Gastrocnemius medialis (tissue), 4 donors: ENCODE results near the gene PPP1R14C. TPM values are rescaled to one million over a fixed set of nuclear protein-coding genes. Genes with fewer than 3 reads are reported as not detected.

Experiments
- ATAC-seq, 2 donors: fragments of 150-250 bp; one replicate each; pipeline ENCODE4 v1.9.1; 2016
- DNase-seq, 2 donors: peaks; one replicate each; pipeline ENCODE4 v3.0.0-alpha.2; 2019
- H3K27ac ChIP-seq, 4 donors: fragments of 200-600 bp; sonication (generic); 1 replicate in 1 of 4; 2 replicates in 3 of 4; pipeline ENCODE4 v1.5.1; 2016 to 2018; ENCODE audit warnings: mild to moderate bottlenecking in 2 of 4, moderate library complexity in 1 of 4
- H3K27me3 ChIP-seq, 3 donors: fragments of 200-600 bp; sonication (generic) in 2 of 3; 1 replicate in 1 of 3; 2 replicates in 2 of 3; pipeline versions ENCODE4 v1.5.1 to v1.6.0; 2016 to 2019; ENCODE audit warnings: mild to moderate bottlenecking in 1 of 3, moderate library complexity in 1 of 3
- H3K36me3 ChIP-seq, 2 donors: fragments of 200-600 bp; sonication (generic) in 1 of 2; one replicate each; pipeline ENCODE4 v1.5.1; 2017 to 2018
- H3K4me1 ChIP-seq, 2 donors: fragments of 200-600 bp; sonication (generic) in 1 of 2; one replicate each; pipeline ENCODE4 v1.5.1; 2016 to 2017; ENCODE audit warnings: mild to moderate bottlenecking in 2 of 2
- H3K4me3 ChIP-seq, 4 donors: fragments of 200-600 bp; sonication (generic) in 3 of 4; 1 replicate in 1 of 4; 2 replicates in 3 of 4; pipeline ENCODE4 v1.5.1; 2016 to 2019; ENCODE audit warnings: mild to moderate bottlenecking in 2 of 4
- H3K9me3 ChIP-seq, 3 donors: fragments of 200-600 bp; sonication (generic) in 2 of 3; 1 replicate in 1 of 3; 2 replicates in 2 of 3; pipeline ENCODE4 v1.5.1; 2016 to 2019
- POLR2A ChIP-seq, 2 donors: fragments of 450-650 bp; IDR thresholded peaks; one replicate each; pipeline ENCODE4 v1.6.1; 2017; ENCODE audit warnings: antibody characterized with exemption in 2 of 2, mild to moderate bottlenecking in 2 of 2, moderate library complexity in 2 of 2
- in situ Hi-C, 4 donors: fragments of 200-750 bp; cut with MboI; loops; one replicate each; pipeline versions ENCODE4 v1.15.0 to v1.8.0; 2017; ENCODE audit warnings: low sequenced_read_pairs in 4 of 4
- intact Hi-C: fragments of 100-400 bp; cut with DNase I; formaldehyde crosslinking; loops from one replicate; pipeline ENCODE4 v1.15.1; 2023; ENCODE audit warnings: low total_unique reads
- total RNA-seq, 4 donors: library from RNA; depleted of rRNA; stranded (reverse); fragments of >200 nt; gene quantifications; one replicate each; pipeline versions ENCODE4 v1.1.0 to v1.2.3, GENCODE V29; 2016
- TF ChIP-seq, protein P1 (sequence below), 5 experiments: fragments of 450-650 bp in 3 of 5; fragments of 200-600 bp in 2 of 5; sonication (generic) in 2 of 5; IDR thresholded peaks in 4 of 5; conservative IDR thresholded peaks in 1 of 5; 1 replicate in 4 of 5; 2 replicates in 1 of 5; pipeline ENCODE4 v1.5.1; 2016 to 2019; ENCODE audit warnings: antibody characterized with exemption in 5 of 5, mild to moderate bottlenecking in 3 of 5, moderate library complexity in 3 of 5

PPP1R14C gene
- total RNA-seq, 4 donors from 2014 or later = 14.9 to 37.0 (median 21.7) TPM

DNA sequence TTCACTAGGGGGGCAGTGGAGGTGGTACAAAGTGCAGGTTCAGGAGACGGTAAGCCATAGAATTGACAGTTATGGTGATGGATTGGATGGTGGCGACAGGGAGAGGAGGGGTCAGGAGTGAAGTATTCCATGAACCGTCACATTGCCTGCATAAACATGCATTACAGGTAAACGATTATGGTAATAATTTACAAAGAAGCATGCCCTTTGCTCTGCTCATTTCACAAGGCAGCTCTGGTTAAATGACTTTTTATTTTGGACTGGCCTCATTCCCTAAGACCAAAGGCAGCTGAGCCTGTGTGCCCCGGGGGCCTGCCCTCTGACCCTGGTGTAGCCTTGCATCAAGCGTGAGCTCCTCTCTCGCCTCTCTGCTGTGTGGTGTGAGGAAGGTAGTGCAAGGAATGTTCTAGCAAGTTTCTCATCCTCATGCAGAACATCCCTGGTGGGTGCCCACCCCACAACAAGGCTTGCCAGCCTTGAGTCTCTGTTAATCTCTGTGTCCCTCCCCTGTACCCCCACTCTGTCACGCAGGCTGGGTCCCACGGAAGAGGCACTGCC lies 59.0 kb downstream of the PPP1R14C start:
- DNase-seq (no peak), ATAC-seq (no peak)
- Histone ChIP-seq H3K27ac (no peak overlapping the region), H3K36me3 (no peaks in the 10 kb centered on the region), H3K27me3 (no peaks in the 10 kb centered on the region), H3K9me3 (no peaks in the 10 kb centered on the region), H3K4me3 (no peak overlapping the region), H3K4me1 (peaks cover 11 to 35% of the 10 kb centered on the region in 2 donors)
- intact Hi-C loops (no loop called here), in situ Hi-C loops (no loop called here)
- TF ChIP-seq, protein P1, sequence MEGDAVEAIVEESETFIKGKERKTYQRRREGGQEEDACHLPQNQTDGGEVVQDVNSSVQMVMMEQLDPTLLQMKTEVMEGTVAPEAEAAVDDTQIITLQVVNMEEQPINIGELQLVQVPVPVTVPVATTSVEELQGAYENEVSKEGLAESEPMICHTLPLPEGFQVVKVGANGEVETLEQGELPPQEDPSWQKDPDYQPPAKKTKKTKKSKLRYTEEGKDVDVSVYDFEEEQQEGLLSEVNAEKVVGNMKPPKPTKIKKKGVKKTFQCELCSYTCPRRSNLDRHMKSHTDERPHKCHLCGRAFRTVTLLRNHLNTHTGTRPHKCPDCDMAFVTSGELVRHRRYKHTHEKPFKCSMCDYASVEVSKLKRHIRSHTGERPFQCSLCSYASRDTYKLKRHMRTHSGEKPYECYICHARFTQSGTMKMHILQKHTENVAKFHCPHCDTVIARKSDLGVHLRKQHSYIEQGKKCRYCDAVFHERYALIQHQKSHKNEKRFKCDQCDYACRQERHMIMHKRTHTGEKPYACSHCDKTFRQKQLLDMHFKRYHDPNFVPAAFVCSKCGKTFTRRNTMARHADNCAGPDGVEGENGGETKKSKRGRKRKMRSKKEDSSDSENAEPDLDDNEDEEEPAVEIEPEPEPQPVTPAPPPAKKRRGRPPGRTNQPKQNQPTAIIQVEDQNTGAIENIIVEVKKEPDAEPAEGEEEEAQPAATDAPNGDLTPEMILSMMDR (IDR thresholded peaks at IDR 0.05 in 4 of 5, conservative IDR thresholded peaks at IDR 0.05 in 1 of 5) = no peak
- no peak for TF ChIP-seq POLR2A (IDR thresholded peaks at IDR 0.05)

DNA sequence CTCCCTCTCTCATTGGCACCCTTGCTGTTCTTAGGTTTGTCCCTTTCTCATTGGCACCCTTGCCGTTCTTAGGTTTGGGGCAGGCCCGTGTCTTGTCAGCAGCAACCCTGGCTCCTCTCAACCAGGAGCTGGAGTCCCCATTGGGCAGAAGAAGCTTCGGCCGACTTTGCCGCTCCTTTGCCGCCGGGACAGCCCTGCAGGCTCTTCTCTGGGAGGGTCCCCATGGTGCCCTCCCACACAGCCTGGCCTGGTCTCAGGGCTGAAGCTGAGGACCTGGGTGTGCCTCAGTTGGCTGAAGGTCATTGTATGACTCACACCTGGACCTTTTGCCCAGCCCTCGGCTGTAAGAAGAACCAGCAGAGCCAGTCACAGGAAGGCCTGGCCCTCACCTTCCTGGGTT lies 59.6 kb downstream of the PPP1R14C start:
- intact Hi-C loops (no loop called here), in situ Hi-C loops (no loop called here)
- no peaks in the 10 kb centered on the region for H3K27me3 ChIP-seq
- ATAC-seq = no peak
- H3K36me3 ChIP-seq = no peaks in the 10 kb centered on the region
- no peak for DNase-seq
- TF ChIP-seq, protein P1 (IDR thresholded peaks at IDR 0.05 in 4 of 5, conservative IDR thresholded peaks at IDR 0.05 in 1 of 5) = no peak
- no peak for TF ChIP-seq POLR2A (IDR thresholded peaks at IDR 0.05)
- H3K9me3 ChIP-seq = no peaks in the 10 kb centered on the region
- H3K4me1 ChIP-seq = peaks cover 6 to 30% of the 10 kb centered on the region in 2 donors
- no peak overlapping the region for H3K4me3 ChIP-seq
- no peak overlapping the region for H3K27ac ChIP-seq

DNA sequence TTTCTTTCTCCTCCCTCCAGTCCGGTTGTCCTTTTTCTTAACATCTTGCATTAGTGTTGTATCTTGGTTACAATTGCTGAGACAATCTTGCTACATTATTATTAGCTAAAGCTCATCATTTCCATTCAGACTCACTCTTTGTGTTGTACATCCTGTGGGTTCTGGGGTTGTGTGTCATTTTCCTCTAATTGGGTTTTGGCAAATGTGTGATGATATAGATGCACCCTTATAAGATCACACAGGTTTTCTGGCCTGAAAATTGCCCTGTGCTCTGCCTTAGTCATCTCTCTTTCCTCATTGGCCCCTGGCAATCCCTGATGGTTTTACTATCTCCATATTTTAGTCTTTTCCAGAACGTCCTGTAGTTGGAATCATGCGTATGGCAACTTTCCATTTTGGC lies 60.1 kb downstream of the PPP1R14C start:
- ATAC-seq (no peak), DNase-seq (no peak)
- peaks cover 5 to 30% of the 10 kb centered on the region in 2 donors for H3K4me1 ChIP-seq
- in situ Hi-C loops (no loop called here), intact Hi-C loops (no loop called here)
- TF ChIP-seq, protein P1 (IDR thresholded peaks at IDR 0.05 in 4 of 5, conservative IDR thresholded peaks at IDR 0.05 in 1 of 5) = no peak
- TF ChIP-seq POLR2A (IDR thresholded peaks at IDR 0.05) = no peak
- H3K27ac ChIP-seq = peak overlapping the region in 3 of 4 donors; percentile 55 to 75 (median 56)
- H3K9me3 ChIP-seq = no peaks in the 10 kb centered on the region
- H3K4me3 ChIP-seq = no peak overlapping the region
- H3K27me3 ChIP-seq = no peaks in the 10 kb centered on the region
- no peaks in the 10 kb centered on the region for H3K36me3 ChIP-seq

DNA sequence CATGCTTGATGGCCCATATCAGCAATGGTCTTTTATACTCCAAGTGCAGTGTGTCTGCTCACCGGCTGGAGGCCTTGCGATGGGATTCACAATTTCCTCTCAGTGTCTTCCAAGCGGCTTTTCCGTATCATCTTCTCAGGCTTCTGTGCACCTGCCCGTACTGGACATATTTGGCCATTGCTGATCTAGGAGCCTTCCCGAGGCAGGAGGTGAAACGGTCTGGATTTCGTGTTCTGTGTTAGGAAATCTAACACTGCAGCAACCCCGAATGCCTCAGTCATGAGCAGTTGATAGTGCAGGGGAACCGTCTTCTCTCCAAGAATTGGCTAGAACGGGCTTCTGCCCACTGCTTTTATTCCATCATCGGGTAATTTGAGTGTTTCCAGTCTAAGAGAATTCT lies 60.5 kb downstream of the PPP1R14C start:
- TF ChIP-seq, protein P1 (IDR thresholded peaks at IDR 0.05 in 4 of 5, conservative IDR thresholded peaks at IDR 0.05 in 1 of 5) = no peak
- TF ChIP-seq POLR2A (IDR thresholded peaks at IDR 0.05) = no peak
- peaks cover 5 to 30% of the 10 kb centered on the region in 2 donors for H3K4me1 ChIP-seq
- no peaks in the 10 kb centered on the region for H3K36me3 ChIP-seq
- peak overlapping the region; percentile 55 to 75 (median 56) for H3K27ac ChIP-seq
- peak in 1 of 2 donors; percentile 54 for DNase-seq
- H3K9me3 ChIP-seq = no peaks in the 10 kb centered on the region
- intact Hi-C loops = no loop called here
- no peaks in the 10 kb centered on the region for H3K27me3 ChIP-seq
- in situ Hi-C loops = no loop called here
- peak; percentile 22 to 61 for ATAC-seq
- H3K4me3 ChIP-seq = peak overlapping the region in 2 of 4 donors; percentile 28 to 52
